SK-N-SH treated with all-trans-retinoic acid at 6 μM for 48 hours (cell line): ENCODE measurements around the gene INSR.

ENCODE experiments used
- ATAC-seq: fragments of 200-7000 bp; cut with Tn5 transposase; 3 replicates; pipeline ENCODE4 v1.9.1; 2020; ENCODE audit warnings: mild to moderate bottlenecking, moderate library complexity
- ARNTL ChIP-seq: fragments of 450-650 bp; formaldehyde crosslinking; IDR thresholded peaks from 2 replicates; pipeline ENCODE4 v1.5.0; 2020; ENCODE audit warnings: low read depth, mild to moderate bottlenecking, moderate library complexity, borderline replicate concordance
- BACH2 ChIP-seq: fragments of 250-450 bp; sonication (Bioruptor Pico); IDR thresholded peaks from 2 replicates; pipeline ENCODE4 v1.9.0; 2021; ENCODE audit warnings: mild to moderate bottlenecking, borderline replicate concordance
- CSDC2 ChIP-seq: fragments of 250-450 bp; sonication (Bioruptor Pico); IDR thresholded peaks from 2 replicates; pipeline ENCODE4 v1.5.0; 2020; ENCODE audit warnings: mild to moderate bottlenecking, moderate library complexity
- CSRNP3 ChIP-seq: fragments of 250-450 bp; sonication (Bioruptor Pico); IDR thresholded peaks from 2 replicates; pipeline ENCODE4 v1.5.1; 2021; ENCODE audit warnings: mild to moderate bottlenecking, moderate library complexity
- ESRRG ChIP-seq: fragments of 250-450 bp; sonication (Bioruptor Pico); IDR thresholded peaks from 2 replicates; pipeline ENCODE4 v1.6.1; 2021; ENCODE audit warnings: mild to moderate bottlenecking
- GLIS3 ChIP-seq: fragments of 250-450 bp; sonication (Bioruptor Pico); IDR thresholded peaks from 2 replicates; pipeline ENCODE4 v1.5.0; 2020; ENCODE audit warnings: mild to moderate bottlenecking, moderate library complexity
- ISL1 ChIP-seq: fragments of 250-450 bp; sonication (Bioruptor Pico); IDR thresholded peaks from 2 replicates; pipeline ENCODE4 v2.1.2; 2022; ENCODE audit warnings: mild to moderate bottlenecking, moderate library complexity
- OSR1 ChIP-seq: fragments of 250-450 bp; sonication (Bioruptor Pico); IDR thresholded peaks from 2 replicates; pipeline ENCODE4 v1.8.0; 2022; ENCODE audit warnings: moderate library complexity, mild to moderate bottlenecking, inconsistent platforms
- POU6F1 ChIP-seq: fragments of 250-450 bp; sonication (Bioruptor Pico); IDR thresholded peaks from 2 replicates; pipeline ENCODE4 v1.8.0; 2021; ENCODE audit warnings: low read depth, mild to moderate bottlenecking, moderate library complexity, borderline replicate concordance
- PPARA ChIP-seq: fragments of 250-450 bp; sonication (Bioruptor Pico); IDR thresholded peaks from 2 replicates; pipeline ENCODE4 v1.5.0; 2020; ENCODE audit warnings: mild to moderate bottlenecking, borderline replicate concordance
- RARB ChIP-seq: fragments of 250-450 bp; sonication (Bioruptor Pico); IDR thresholded peaks from 2 replicates; pipeline ENCODE4 v1.8.0; 2021; ENCODE audit warnings: mild to moderate bottlenecking, moderate library complexity
- TOX ChIP-seq: fragments of 250-450 bp; sonication (Bioruptor Pico); IDR thresholded peaks from 2 replicates; pipeline ENCODE4 v1.8.0; 2021; ENCODE audit warnings: mild to moderate bottlenecking, moderate library complexity, borderline replicate concordance
- TSHZ2 ChIP-seq: fragments of 250-450 bp; sonication (Bioruptor Pico); IDR thresholded peaks from 2 replicates; pipeline ENCODE4 v1.5.0; 2020; ENCODE audit warnings: mild to moderate bottlenecking, moderate library complexity
- ZFP3 ChIP-seq: fragments of 250-450 bp; sonication (Bioruptor Pico); IDR thresholded peaks from 2 replicates; pipeline ENCODE4 v1.5.0; 2020; ENCODE audit warnings: mild to moderate bottlenecking, moderate library complexity
- ZFP30 ChIP-seq: fragments of 450-650 bp; formaldehyde crosslinking; IDR thresholded peaks from 2 replicates; pipeline ENCODE4 v1.5.0; 2022; ENCODE audit warnings: mild to moderate bottlenecking, moderate library complexity
- ZNF565 ChIP-seq: fragments of 450-650 bp; formaldehyde crosslinking; conservative IDR thresholded peaks from 2 replicates; pipeline ENCODE4 v1.5.0; 2020; ENCODE audit warnings: low read depth, mild to moderate bottlenecking, moderate library complexity
- ZNF70 ChIP-seq: fragments of 450-650 bp; formaldehyde crosslinking; IDR thresholded peaks from 2 replicates; pipeline ENCODE4 v1.5.0; 2020; ENCODE audit warnings: mild to moderate bottlenecking, moderate library complexity
- ZNF8 ChIP-seq: fragments of 450-650 bp; formaldehyde crosslinking; IDR thresholded peaks from 2 replicates; pipeline ENCODE4 v1.5.0; 2020; ENCODE audit warnings: mild to moderate bottlenecking, moderate library complexity

Gene INSR

GRCh38 chr19:7293762-7294557 is at the start of gene INSR:
TSS of gene INSR (minus strand) at chr19:7294414. CDS start at chr19:7293891, 523 bp downstream.
- no peak for TF ChIP-seq PPARA (CRISPR knock-in tag)
- no peak for TF ChIP-seq TSHZ2 (CRISPR knock-in tag)
- TF ChIP-seq CSRNP3 (CRISPR knock-in tag): no peak
- no peak for TF ChIP-seq BACH2 (CRISPR knock-in tag)
- no peak for TF ChIP-seq ZNF565
- TF ChIP-seq ZFP30: no peak
- TF ChIP-seq GLIS3 (CRISPR knock-in tag): no peak
- TF ChIP-seq RARB (CRISPR knock-in tag): no peak
- TF ChIP-seq ZNF8 (CRISPR knock-in tag): no peak
- TF ChIP-seq POU6F1 (CRISPR knock-in tag): no peak
- no peak for TF ChIP-seq OSR1 (CRISPR knock-in tag)
- TF ChIP-seq TOX (CRISPR knock-in tag): no peak
- ATAC-seq: peak; percentile 93

GRCh38 chr19:7342143-7342542 is 47.9 kb upstream of the INSR start:
- ATAC-seq: no peak
- TF ChIP-seq ISL1 (CRISPR knock-in tag): no peak
- no peak for TF ChIP-seq ESRRG
- no peak for TF ChIP-seq ARNTL (CRISPR knock-in tag)
- TF ChIP-seq POU6F1 (CRISPR knock-in tag): no peak
- no peak for TF ChIP-seq ZNF565
- no peak for TF ChIP-seq RARB (CRISPR knock-in tag)
- TF ChIP-seq, all 23 proteins: peak for 0

- peak; percentile 74 for ATAC-seq
- no peak for TF ChIP-seq POU6F1 (CRISPR knock-in tag)
- TF ChIP-seq OSR1 (CRISPR knock-in tag): no peak
- no peak for TF ChIP-seq TOX (CRISPR knock-in tag)
- no peak for TF ChIP-seq ZNF565
- TF ChIP-seq CSDC2 (CRISPR knock-in tag): no peak
- no peak for TF ChIP-seq ISL1 (CRISPR knock-in tag)
- no peak for TF ChIP-seq ZFP3
- TF ChIP-seq ZNF70 (CRISPR knock-in tag): no peak
- no peak for TF ChIP-seq GLIS3 (CRISPR knock-in tag)
These were observed 47.0 kb upstream of the INSR start for GRCh38 chr19:7340959-7341837.
